CD4-positive, alpha-beta T cell treated with Interleukin-15 for 4 hours (primary cell): Measurements from ENCODE around the gene WWOX.

Experiments used
- DNase-seq: peaks from one replicate; pipeline ENCODE4 v3.0.0-alpha.2; 2020; ENCODE audit warnings: low spot score

The WWOX gene

GRCh38 chr16:78799429-78799828 is 700.0 kb downstream of the WWOX start:
- no peak for DNase-seq

GRCh38 chr16:78800523-78800922 is 701.1 kb downstream of the WWOX start:
- no peak for DNase-seq

DNA sequence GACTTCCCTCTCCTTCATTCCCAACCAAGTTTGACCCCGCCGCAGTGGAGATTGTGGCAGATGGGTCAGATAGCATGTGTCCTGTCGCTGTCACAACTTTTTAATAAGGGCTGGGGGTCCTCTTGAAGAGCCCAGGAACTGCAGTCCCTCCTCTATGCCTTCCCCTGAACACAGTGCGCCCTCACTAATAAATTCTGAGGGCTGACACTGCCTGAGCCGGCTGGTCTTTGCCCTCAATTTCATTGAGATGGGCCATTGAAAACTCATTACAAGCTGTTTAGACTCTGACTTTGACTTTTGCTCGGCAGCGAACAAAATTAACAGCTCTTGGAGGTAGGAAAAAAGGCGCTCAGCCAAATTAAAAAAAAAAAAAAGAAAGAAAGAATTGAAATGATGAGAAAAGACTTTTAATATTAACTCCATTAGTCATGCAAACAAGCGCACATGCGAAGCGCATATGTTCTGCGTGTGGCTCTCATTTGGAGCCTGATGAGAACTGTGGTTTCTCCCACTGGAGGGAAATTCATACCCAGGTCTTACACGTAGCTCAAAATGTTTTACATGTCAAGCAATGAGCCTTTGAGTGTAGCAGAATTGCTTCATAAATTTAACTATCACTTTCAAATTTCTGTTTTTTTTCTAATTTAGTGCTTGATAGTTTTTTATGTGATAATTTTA is 704.7 kb downstream of the WWOX start:
- DNase-seq: no peak

DNA sequence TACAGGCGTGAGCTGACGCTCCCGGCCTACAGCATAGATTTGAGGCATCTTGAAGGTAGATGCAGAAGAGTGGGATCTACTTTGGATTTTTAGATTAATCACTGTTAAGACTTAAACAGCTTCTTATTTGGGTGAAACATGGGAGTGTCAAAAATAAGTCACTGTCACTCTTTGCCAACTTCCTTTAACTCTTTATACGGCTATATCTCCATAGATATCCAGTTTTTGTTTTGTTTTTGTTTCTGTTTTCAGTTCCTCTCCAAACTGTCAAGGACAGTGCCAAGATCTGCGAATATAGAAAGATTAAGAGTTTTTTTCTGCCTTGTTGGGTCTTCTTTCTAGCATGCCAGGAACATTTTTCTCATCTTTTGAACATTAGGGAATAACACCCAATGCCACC is 706.1 kb downstream of the WWOX start:
- DNase-seq: no peak

DNA sequence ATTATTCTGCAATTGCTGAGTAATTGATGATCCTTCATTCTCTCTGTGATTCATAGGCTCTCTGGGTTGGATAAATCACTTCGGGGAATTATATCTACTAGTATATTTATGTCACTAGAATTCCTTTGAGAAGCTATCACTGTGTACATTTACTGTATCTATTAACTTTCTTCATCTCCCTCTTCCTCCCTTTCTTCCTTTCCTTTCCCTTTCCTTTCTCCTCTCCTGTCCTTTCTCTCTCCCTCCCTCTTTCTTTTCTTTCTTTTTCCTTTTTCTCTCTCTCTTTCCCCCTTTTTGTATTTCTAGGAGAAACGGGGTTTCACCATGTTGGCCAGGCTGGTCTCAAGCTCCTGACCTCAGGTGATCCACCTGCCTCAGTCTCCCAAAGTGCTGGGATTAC is 711.8 kb downstream of the WWOX start:
- DNase-seq: no peak

DNA sequence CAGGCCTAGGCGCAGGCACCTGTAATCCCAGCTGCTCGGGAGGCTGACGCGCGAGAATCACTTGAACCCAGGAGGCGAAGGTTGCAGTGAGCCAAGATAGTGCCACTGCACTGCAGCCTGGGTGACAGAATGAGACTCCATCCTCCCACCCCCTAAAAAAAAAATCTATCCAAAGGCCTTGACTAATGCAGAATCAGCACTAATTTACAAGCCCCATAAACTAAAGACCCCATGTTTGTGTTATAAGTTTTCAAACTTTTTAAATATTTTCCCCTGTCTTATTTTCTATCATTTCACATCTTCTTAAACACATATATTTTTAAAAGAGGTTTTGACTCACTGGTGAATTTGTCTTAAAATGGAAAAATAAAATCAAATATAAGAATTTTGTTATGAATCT is 713.1 kb downstream of the WWOX start:
- no peak for DNase-seq

DNA sequence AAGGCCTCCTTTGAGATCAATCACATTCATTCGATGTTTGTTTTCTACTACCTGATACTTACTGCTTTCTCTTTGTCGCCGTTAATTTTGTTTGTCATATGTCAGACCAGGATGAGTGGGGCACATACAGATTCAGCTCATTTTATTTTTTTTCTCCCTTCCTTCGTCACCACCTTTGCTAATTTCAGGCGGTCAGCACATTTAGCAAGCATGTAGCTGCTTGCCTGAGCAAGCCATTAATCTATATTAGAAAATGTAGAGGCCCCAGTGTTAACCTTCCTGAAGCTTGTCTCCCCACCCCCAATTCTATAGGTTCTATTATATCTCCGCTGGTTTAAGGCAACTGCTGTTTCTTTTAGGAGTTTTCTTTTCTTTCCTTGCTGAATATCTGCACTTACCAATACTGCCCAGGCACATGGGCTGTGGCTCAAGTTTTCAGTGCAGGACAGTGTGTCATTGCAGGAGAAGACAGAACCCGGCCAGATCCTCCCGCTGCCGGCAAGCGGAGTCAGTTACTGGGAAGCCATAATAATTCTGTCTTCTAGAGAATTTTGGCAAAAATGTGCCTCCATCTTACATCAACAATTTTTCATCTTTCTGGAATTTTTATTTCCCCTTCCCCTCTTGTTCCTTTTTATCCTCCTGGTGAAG is 714.3 kb downstream of the WWOX start:
- no peak for DNase-seq

DNA sequence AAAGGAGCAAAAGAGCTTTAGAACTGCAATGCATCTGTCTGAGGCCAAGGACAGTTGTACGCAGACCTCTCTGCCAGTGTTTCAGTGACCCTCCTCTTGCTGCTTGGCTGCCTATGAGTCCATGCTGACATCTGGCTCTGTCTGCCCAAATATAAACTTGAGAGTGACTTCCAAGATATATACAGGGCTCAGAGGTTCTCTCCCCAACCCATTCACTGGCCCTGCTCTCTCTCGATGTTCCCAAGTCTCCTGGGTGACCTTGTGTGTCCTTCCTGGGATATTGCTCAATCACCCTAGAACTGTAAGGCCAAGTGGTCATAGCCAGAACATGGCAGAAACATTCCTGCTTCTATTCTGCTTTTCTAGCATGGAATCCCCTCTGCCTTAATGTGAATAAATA is 716.3 kb downstream of the WWOX start:
- DNase-seq: no peak

DNA sequence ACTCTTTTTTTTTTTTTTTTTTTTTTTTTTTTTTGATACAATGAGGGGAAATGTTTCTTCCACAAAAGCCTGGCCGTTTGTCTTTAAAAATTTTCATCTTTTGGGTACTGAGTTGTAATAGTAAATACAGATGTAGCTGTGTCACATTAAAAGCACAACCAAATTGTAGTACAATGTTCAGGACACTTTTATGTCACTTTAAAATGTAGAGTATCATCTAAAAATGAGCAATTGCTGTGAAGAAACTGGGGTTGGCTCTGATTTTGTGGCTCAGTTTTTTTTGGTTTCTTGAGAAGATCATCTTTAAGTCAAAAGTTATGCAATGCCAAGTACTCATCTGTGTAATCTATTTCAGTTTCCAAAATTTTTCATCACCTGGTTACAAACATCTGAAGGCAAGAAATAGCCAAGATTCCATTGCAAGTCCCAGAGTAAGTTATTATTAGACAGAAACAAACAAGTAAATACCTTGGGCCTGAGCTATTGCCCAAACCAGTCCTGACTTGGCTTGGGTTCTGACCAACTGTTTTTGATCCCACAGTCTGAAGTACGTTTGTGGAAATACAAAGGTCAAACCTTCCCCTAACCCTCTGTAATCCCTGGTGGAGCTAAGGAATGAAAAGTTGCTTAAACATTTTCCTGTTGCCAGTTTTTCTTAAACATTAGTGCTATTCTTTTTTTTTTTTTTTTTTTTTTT is 717.2 kb downstream of the WWOX start:
- no peak for DNase-seq

GRCh38 chr16:78817200-78817739 is 717.8 kb downstream of the WWOX start:
- DNase-seq: no peak

- no peak for DNase-seq
Observed at GRCh38 chr16:78821335-78821734, 721.9 kb downstream of the WWOX start.

DNA sequence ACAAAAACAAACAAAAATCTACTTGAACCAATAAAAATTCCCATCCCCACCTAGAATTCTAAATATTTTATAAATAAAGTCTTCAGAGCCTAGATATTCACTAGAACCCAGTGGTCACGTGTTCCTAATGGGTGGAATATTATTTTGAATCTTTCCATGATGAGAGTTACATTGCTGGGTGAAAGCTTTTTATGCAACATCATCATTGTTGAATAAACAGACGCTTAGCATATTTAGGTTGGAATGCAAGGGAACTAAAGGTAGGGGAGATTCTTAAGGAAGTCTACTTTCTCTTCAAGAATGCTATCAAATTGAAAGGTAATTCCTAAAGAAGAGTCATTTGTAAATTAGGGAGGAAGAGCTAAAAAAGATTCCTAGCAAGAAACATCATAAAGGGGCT is 723.1 kb downstream of the WWOX start:
- DNase-seq: no peak

DNA sequence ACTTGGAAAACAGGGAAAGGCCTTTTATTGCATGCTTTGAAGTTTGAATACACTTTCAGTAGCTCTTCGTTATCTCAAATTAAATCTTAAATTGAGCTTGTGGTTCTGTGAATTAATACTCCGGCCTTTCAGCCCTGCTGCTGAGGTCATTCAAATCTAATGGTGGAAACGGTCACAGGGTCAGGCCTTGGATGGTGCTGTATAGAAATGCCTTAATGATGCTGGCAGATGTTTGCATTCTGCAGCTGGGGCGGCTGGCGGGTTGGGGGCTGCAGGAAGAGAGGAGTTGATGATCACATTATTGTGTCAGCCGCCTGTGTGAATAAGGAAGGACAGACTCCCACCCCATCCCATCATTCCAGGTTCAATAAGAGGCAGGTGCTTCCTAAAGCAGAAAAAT is 723.6 kb downstream of the WWOX start:
- DNase-seq: no peak

GRCh38 chr16:78829280-78829679 is 729.8 kb downstream of the WWOX start:
- DNase-seq: no peak

DNA sequence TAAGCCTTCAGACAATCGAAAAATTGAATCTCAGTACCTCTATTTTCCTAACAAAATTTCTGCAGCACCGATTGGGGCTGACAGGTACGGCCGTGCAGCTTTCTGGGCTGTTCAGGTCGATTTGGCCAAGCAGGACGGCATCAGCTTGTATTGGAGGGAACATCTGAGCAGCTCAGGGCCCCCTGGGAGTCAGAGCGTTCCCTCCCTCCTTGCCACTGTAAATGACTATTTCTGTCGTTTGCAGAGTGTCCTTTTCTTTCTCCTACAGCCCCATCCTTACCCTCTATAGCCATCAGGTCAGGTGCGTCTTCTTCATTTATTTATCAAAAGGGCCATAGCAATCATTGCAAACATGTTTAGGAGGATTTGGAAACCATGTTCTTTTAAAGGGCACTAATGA is 731.1 kb downstream of the WWOX start:
- no peak for DNase-seq

GRCh38 chr16:78832100-78832499 is 732.6 kb downstream of the WWOX start:
- DNase-seq: no peak

DNA sequence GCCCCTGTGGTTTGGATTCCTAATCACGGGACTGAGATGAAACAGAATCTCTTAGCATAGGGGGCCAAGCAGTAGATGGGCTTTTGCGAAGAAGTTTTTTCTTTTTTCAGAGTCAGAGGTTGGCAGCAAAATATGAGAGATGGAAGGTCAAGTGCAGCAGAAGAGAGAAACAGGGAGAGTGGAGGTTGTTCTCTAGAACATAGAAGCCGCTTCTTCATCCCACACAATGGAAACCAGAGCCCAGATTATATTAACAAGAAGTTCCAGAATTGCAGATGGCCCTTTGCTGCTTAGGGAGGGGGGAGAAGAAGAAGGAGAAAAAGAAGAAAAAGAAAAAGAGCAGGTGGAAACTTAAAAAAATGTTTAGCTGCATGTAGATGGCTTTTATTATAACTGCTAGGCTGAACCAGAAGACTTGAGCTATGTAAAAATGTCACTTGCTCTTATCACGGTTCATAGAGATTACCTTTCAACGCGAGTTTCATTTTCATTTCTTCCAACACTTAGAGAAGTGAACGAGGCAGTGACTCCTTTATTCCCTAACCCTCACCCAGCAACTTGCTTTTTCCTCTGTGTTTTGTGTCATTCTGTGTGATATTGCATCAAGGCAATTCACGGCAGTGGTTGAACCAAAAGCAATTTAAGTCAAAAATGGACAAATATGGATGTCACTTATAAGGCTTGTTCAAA is 737.5 kb downstream of the WWOX start:
- no peak for DNase-seq

DNA sequence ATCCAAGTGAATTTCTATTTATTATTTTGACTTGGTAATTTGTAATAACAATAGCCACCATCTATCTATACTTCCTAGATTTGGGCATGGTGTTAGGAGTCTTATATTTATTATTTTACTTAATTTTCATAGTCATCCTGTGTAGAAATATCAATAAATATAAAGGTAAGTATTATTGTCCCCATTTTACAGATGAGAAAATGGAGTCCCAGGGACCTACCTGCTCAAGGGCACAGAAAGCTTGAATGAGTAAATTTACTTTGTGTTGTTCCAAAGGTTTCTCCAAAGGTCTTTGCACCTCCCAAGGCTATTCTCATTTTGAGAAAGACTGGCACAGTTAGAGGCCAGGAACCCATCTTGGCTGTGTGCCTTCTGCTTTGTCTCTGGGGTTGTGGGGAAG is 738.3 kb downstream of the WWOX start:
- DNase-seq: no peak

- no peak for DNase-seq
Observed at GRCh38 chr16:78838276-78838675, 738.8 kb downstream of the WWOX start.

DNA sequence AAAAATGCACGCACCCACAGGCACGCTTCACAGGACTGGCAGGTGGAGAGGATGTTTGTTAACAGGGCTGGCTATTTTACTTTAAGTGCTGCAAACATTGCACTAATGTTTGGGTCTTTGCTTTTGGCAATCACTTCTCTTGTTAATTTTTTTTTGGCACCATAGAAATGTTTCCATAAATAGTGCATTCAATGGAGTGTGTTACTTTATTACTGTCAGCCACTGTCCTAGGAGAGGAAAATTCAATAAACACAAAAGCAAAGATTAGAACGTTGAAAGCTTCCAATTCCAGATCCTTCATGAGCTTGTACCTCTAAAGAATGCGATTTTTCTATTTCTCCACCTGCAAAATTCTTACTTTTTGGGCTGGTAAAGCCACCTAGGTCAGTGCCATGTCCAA is 743.5 kb downstream of the WWOX start:
- DNase-seq: no peak

GRCh38 chr16:78843978-78844377 is 744.5 kb downstream of the WWOX start:
- no peak for DNase-seq

DNA sequence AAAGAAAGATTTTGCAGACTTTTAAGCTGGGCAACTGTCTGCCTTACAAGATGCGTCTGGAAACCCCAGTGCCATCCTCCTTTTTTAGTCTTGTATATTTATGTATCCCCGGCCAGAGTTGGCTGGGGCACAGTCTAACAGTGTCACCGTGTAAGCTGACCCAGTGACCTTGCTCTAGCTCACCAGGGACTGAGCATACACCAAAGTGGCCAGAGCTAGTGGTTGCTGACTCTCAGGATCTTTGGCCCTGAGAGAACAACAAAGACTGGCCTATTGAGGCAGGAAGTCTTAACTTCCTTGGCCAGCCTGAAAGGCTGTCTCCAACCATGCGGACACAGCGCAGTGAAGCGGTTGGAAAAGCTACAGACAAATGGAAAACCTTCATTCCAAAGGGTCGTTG is 745.2 kb downstream of the WWOX start:
- DNase-seq: no peak

DNA sequence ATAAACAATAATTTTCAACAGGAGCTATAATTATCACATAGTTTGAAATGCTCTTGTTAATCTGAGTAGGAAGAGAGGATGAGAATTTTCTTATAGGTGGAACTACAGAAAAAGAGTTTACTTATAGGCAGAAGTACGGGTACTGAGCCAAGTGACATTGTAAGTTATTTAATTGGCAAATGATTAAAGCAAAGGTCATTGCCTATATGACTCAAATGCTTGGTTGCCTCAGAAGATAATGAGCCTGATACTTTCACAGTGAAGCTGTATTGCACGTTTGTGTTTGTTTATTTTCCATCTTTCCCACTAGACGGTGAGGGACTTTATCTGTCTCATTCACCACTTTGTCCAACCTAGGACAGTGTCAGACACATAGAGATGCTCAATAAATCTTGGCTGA is 751.8 kb downstream of the WWOX start:
- DNase-seq: no peak
